Umbilical cord (tissue), 2 donors: Measurements from ENCODE around the gene FAM174C. TPM values are rescaled to one million over a fixed set of nuclear protein-coding genes. Genes with fewer than 3 reads are reported as not detected.
A peak's percentile ranks its signal among the peaks of the same experiment; 100 is the strongest.

Experiments
- DNase-seq: peaks from one replicate; pipeline ENCODE4 v3.0.0-alpha.2; 2015; ENCODE audit warnings: low spot score
- total RNA-seq: library from RNA; depleted of rRNA; stranded (reverse); fragments of >200 nt; gene quantifications from one replicate; pipeline ENCODE4 v1.2.3, GENCODE V29; 2014; ENCODE audit warnings: low replicate concordance; ENCODE audit not compliant: insufficient read depth

The FAM174C gene
- total RNA-seq, 1 donor from 2014 or later, result 1.7 TPM

- DNase-seq, result no peak
Measured at GRCh38 chr19:1249990-1250436, 25.3 kb upstream of the FAM174C start.

- DNase-seq, result peak; percentile 79
Measured at GRCh38 chr19:1250437-1251260, 24.7 kb upstream of the FAM174C start.

- peak; percentile 85 for DNase-seq
Measured at GRCh38 chr19:1251330-1252220, 23.8 kb upstream of the FAM174C start.

- DNase-seq, result peak; percentile 90
Measured at GRCh38 chr19:1252221-1252820, 23.0 kb upstream of the FAM174C start.

- DNase-seq, result peak; percentile 97
Measured at GRCh38 chr19:1252821-1253513, 22.4 kb upstream of the FAM174C start.

- DNase-seq, result peak; percentile 87
Measured at GRCh38 chr19:1253514-1254080, 21.7 kb upstream of the FAM174C start.

- no peak for DNase-seq
Measured at GRCh38 chr19:1254081-1254527, 21.2 kb upstream of the FAM174C start.

GRCh38 chr19:1254530-1255185 is 20.7 kb upstream of the FAM174C start:
- DNase-seq, result no peak

- DNase-seq, result no peak
Measured at GRCh38 chr19:1255186-1256161, 19.9 kb upstream of the FAM174C start.

GRCh38 chr19:1256646-1257474 is 18.5 kb upstream of the FAM174C start:
- no peak for DNase-seq

- no peak for DNase-seq
Measured at GRCh38 chr19:1257475-1258162, 17.7 kb upstream of the FAM174C start.

GRCh38 chr19:1258163-1258492 is 17.2 kb upstream of the FAM174C start:
- no peak for DNase-seq

GRCh38 chr19:1258707-1259205 is 16.6 kb upstream of the FAM174C start:
- no peak for DNase-seq

GRCh38 chr19:1259206-1259875 is 16.0 kb upstream of the FAM174C start:
- no peak for DNase-seq

GRCh38 chr19:1259876-1260748 is 15.2 kb upstream of the FAM174C start:
- DNase-seq, result no peak
